HEK293 (cell line): ENCODE data around the gene TSPAN17.

ENCODE experiments used
- CTCF ChIP-seq: fragments of 450-650 bp; formaldehyde crosslinking; IDR thresholded peaks from 2 replicates; pipeline ENCODE4 v1.5.1; 2016; ENCODE audit warnings: missing biosample characterization, missing genetic modification characterization
- KLF16 ChIP-seq: fragments of 450-650 bp; formaldehyde crosslinking; IDR thresholded peaks from 2 replicates; pipeline ENCODE4 v1.5.1; 2017; ENCODE audit warnings: missing biosample characterization, missing genetic modification characterization
- TCF7L2 ChIP-seq: IDR thresholded peaks from 2 replicates; pipeline ENCODE4 v1.6.1; 2011; ENCODE audit warnings: low read depth, mild to moderate bottlenecking, inconsistent platforms, low read length, moderate library complexity, borderline replicate concordance
- ZBTB26 ChIP-seq: fragments of 450-650 bp; formaldehyde crosslinking; optimal IDR thresholded peaks from 2 replicates; pipeline ENCODE3; 2016; ENCODE audit warnings: missing biosample characterization, mild to moderate bottlenecking, missing genetic modification characterization
- ZNF138 ChIP-seq: fragments of 450-650 bp; formaldehyde crosslinking; IDR thresholded peaks from 2 replicates; pipeline ENCODE4 v1.5.1; 2016; ENCODE audit warnings: missing biosample characterization, missing genetic modification characterization, borderline replicate concordance
- ZNF24 ChIP-seq: fragments of 450-650 bp; formaldehyde crosslinking; IDR thresholded peaks from 2 replicates; pipeline ENCODE4 v1.5.1; 2016; ENCODE audit warnings: missing biosample characterization, missing genetic modification characterization
- ZNF274 ChIP-seq, 2 experiments: fragments of 200-500 bp in 1 of 2; fragments of 450-650 bp in 1 of 2; sonication (Bioruptor generic) in 1 of 2; formaldehyde crosslinking in 1 of 2; IDR thresholded peaks; 2 replicates each; pipeline versions ENCODE4 v1.5.1 to v1.6.1; 2014 to 2016; ENCODE audit warnings: borderline replicate concordance in 1 of 2, inconsistent platforms in 1 of 2, low read length in 1 of 2, missing biosample characterization in 1 of 2, missing genetic modification characterization in 1 of 2
- ZNF302 ChIP-seq: fragments of 450-650 bp; formaldehyde crosslinking; IDR thresholded peaks from 2 replicates; pipeline ENCODE4 v1.5.1; 2016; ENCODE audit warnings: missing biosample characterization, missing genetic modification characterization, low read depth
- ZNF654 ChIP-seq: fragments of 450-650 bp; formaldehyde crosslinking; IDR thresholded peaks from 2 replicates; pipeline ENCODE4 v1.5.1; 2016; ENCODE audit warnings: low read depth, missing biosample characterization, missing genetic modification characterization

GRCh38 chr5:176673651-176674583 is 26.6 kb downstream of the TSPAN17 start:
- no peak for TF ChIP-seq ZNF302 (tag by site-specific recombination)
- TF ChIP-seq ZNF24, result no peak
- TF ChIP-seq ZBTB26, result no peak
- no peak for TF ChIP-seq KLF16 (tag by site-specific recombination)
- TF ChIP-seq ZNF654 (tag by site-specific recombination), result no peak
- no peak for TF ChIP-seq CTCF (tag by site-specific recombination)
- TF ChIP-seq TCF7L2, result no peak
- TF ChIP-seq ZNF274 (IDR thresholded peaks at IDR 0.05; ENCODE audit: low read length), result no peak
- no peak for TF ChIP-seq ZNF274 (tag by site-specific recombination; IDR thresholded peaks at IDR 0.05; ENCODE audit: borderline replicate concordance)
- TF ChIP-seq ZNF138 (tag by site-specific recombination), result no peak
